Smooth muscle cell (in vitro differentiated cells): ENCODE results near the gene UBE2E2. TPM values are rescaled to one million over a fixed set of nuclear protein-coding genes. Genes with fewer than 3 reads are reported as not detected.

ENCODE experiments used
- DNase-seq: peaks from one replicate; lab custom pipeline; 2025; ENCODE audit not compliant: unreplicated experiment; lab: John Stamatoyannopoulos, UW
- H2AFZ ChIP-seq: fragments of 200-600 bp; sonication (generic); 2 replicates; pipeline ENCODE4 v1.6.0; 2016; ENCODE audit warnings: antibody characterized with exemption, low read depth, mild to moderate bottlenecking
- H3F3A ChIP-seq: fragments of 200-600 bp; sonication (generic); 2 replicates; pipeline ENCODE4 v1.6.0; 2017; ENCODE audit warnings: antibody characterized with exemption, low read depth
- H3K27ac ChIP-seq: fragments of 200-600 bp; sonication (generic); 2 replicates; pipeline ENCODE4 v1.5.1; 2016; ENCODE audit warnings: low read depth, mild to moderate bottlenecking
- H3K27me3 ChIP-seq: fragments of 200-600 bp; sonication (generic); 2 replicates; pipeline ENCODE4 v1.6.1; 2016; ENCODE audit warnings: low read depth, mild to moderate bottlenecking
- H3K36me3 ChIP-seq: fragments of 200-600 bp; sonication (generic); 2 replicates; pipeline ENCODE4 v1.5.1; 2016; ENCODE audit warnings: low read depth
- H3K4me1 ChIP-seq: fragments of 200-600 bp; sonication (generic); 2 replicates; pipeline ENCODE4 v1.5.1; 2016; ENCODE audit warnings: low read depth
- H3K4me2 ChIP-seq: fragments of 200-600 bp; sonication (generic); 2 replicates; pipeline ENCODE4 v1.6.0; 2016; ENCODE audit warnings: mild to moderate bottlenecking
- H3K4me3 ChIP-seq: fragments of 200-600 bp; sonication (generic); 2 replicates; pipeline ENCODE4 v1.5.1; 2016; ENCODE audit warnings: mild to moderate bottlenecking
- H3K79me2 ChIP-seq: fragments of 200-600 bp; sonication (generic); 2 replicates; pipeline ENCODE4 v1.6.0; 2016; ENCODE audit warnings: low read depth, mild to moderate bottlenecking
- H3K9ac ChIP-seq: fragments of 200-600 bp; sonication (generic); 2 replicates; pipeline ENCODE4 v1.6.0; 2016; ENCODE audit warnings: low read depth
- H3K9me3 ChIP-seq: fragments of 200-600 bp; sonication (generic); replicated peaks from 2 replicates; pipeline ENCODE4 v1.5.1; 2016; ENCODE audit warnings: low read depth
- H4K20me1 ChIP-seq: fragments of 200-600 bp; sonication (generic); 2 replicates; pipeline ENCODE4 v1.6.0; 2016; ENCODE audit warnings: low read depth
- CTCF ChIP-seq: fragments of 200-600 bp; sonication (generic); IDR thresholded peaks from 2 replicates; pipeline ENCODE4 v1.5.1; 2017; ENCODE audit warnings: borderline replicate concordance, mild to moderate bottlenecking, antibody characterized with exemption; ENCODE audit not compliant: insufficient read depth, poor library complexity, severe bottlenecking
- WGBS: methylation state at CpG from one replicate; pipeline ENCODE4 v1.1.7; 2016; ENCODE audit warnings: low lambda C conversion rate; 5-methylcytosine and 5-hydroxymethylcytosine counted together
- polyA plus RNA-seq: library from polyadenylated mRNA; unstranded; fragments of >200 nt; fragmentation: Nextera tagmentation; extraction: Ambion mirVana; gene quantifications from 2 replicates; pipeline ENCODE4 v1.2.1, GENCODE V29; 2016
- total RNA-seq: library from RNA; depleted of rRNA; stranded (reverse); fragments of >200 nt; gene quantifications from 2 replicates; pipeline ENCODE4 v1.2.3, GENCODE V29; 2014

The UBE2E2 gene
- total and polyA plus RNA-seq, 2 experiments from 2014 or later = 65.9 to 121 TPM

GRCh38 chr3:23288286-23288685, 85.2 kb downstream of the UBE2E2 start:
- H3K9me3 ChIP-seq = no peaks in the 10 kb centered on the region
- peaks cover 63% of the 10 kb centered on the region for H3K79me2 ChIP-seq
- no peak overlapping the region for H3K4me2 ChIP-seq
- H3K9ac ChIP-seq = no peak overlapping the region
- H4K20me1 ChIP-seq = peaks cover 97% of the 10 kb centered on the region
- H3F3A ChIP-seq = no peaks in the 10 kb centered on the region
- WGBS = 91% methylated on average over 1 of the region's 1 CpG
- no peak overlapping the region for H3K4me3 ChIP-seq
- no peaks in the 10 kb centered on the region for H3K4me1 ChIP-seq
- no peak for DNase-seq
- H3K27me3 ChIP-seq = no peaks in the 10 kb centered on the region
- H3K27ac ChIP-seq = no peak overlapping the region
- H3K36me3 ChIP-seq = no peaks in the 10 kb centered on the region
- no peak for TF ChIP-seq CTCF
- H2AFZ ChIP-seq = no peak overlapping the region

DNA sequence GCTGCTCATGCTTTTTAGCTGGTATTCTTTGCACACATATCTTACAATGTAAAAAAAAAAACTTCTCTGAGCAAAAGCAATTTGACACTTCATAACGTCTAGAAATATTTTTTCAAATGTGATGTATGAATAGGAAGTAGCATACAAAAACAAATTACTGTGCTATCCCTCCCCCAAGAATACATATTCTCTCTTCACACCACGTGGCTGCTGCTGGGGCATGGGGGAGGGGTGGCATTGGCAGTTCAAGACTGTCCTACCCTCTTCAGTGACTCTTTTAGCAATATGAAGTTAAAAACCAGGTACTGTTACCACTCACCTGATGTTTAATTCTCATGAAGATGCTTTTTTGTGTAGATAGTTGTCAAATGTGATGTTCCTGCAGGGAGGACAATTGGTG, 85.6 kb downstream of the UBE2E2 start:
- TF ChIP-seq CTCF = no peak
- Histone ChIP-seq H3K4me1 (no peaks in the 10 kb centered on the region), H4K20me1 (peaks cover 97% of the 10 kb centered on the region), H3K36me3 (no peaks in the 10 kb centered on the region), H3K27ac (no peak overlapping the region), H3K4me2 (no peak overlapping the region), H3K9me3 (no peaks in the 10 kb centered on the region), H2AFZ (no peak overlapping the region), H3K79me2 (peaks cover 65% of the 10 kb centered on the region), H3K27me3 (no peaks in the 10 kb centered on the region), H3F3A (no peaks in the 10 kb centered on the region), H3K9ac (no peak overlapping the region), H3K4me3 (no peak overlapping the region)
- 46% methylated on average over 2 of the region's 2 CpGs for WGBS
- no peak for DNase-seq

- H4K20me1 ChIP-seq = peaks cover 84% of the 10 kb centered on the region
- no peak overlapping the region for H2AFZ ChIP-seq
- H3F3A ChIP-seq = no peaks in the 10 kb centered on the region
- no peak overlapping the region for H3K4me3 ChIP-seq
- no peaks in the 10 kb centered on the region for H3K36me3 ChIP-seq
- H3K4me2 ChIP-seq = no peak overlapping the region
- no peaks in the 10 kb centered on the region for H3K27me3 ChIP-seq
- DNase-seq = no peak
- 93% methylated on average over 1 of the region's 1 CpG for WGBS
- no peak overlapping the region for H3K9ac ChIP-seq
- H3K79me2 ChIP-seq = peaks cover 50% of the 10 kb centered on the region
- no peak overlapping the region for H3K27ac ChIP-seq
- no peak for TF ChIP-seq CTCF
- H3K9me3 ChIP-seq = no peaks in the 10 kb centered on the region
- H3K4me1 ChIP-seq = no peaks in the 10 kb centered on the region
Measured at GRCh38 chr3:23292432-23292831, 89.3 kb downstream of the UBE2E2 start.

DNA sequence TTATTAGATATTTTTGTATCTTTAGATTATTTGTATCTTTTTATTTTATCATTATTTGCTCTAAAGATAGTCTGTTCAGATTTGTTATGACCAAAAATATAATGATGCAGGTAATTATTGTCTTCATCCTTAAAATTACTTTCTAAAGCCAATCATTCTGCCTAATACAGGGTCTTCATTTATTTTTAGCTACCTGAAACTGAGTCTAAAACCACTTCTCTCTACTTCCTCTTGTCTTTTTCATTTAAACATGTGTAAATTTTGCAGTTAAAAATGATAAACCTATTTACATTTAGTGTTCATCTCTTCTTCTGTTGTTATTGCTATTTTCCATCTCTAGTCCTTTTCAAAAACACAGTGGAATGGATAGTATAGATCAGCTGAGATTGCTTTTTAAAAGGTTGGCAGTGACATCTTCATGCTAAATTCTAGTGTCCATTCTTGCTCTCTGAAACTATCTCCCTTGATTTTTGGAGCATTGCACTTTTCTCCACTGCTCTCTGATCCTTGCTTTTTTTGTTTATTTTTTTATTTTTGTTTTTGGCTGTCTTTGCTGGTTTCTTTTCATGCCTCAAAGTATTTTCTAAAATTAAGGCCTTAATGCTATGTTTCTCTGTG, 91.8 kb downstream of the UBE2E2 start:
- peaks cover 59% of the 10 kb centered on the region for H4K20me1 ChIP-seq
- H3K4me3 ChIP-seq = no peak overlapping the region
- H3K4me1 ChIP-seq = no peaks in the 10 kb centered on the region
- no peaks in the 10 kb centered on the region for H3K9me3 ChIP-seq
- no peak overlapping the region for H3K27ac ChIP-seq
- no peak overlapping the region for H3K4me2 ChIP-seq
- H3K36me3 ChIP-seq = no peaks in the 10 kb centered on the region
- no peaks in the 10 kb centered on the region for H3K27me3 ChIP-seq
- H3F3A ChIP-seq = no peaks in the 10 kb centered on the region
- H3K79me2 ChIP-seq = peaks cover 27% of the 10 kb centered on the region
- no peak for TF ChIP-seq CTCF
- no peak for DNase-seq
- no peak overlapping the region for H3K9ac ChIP-seq
- no peak overlapping the region for H2AFZ ChIP-seq
